Measurements from ENCODE around the gene MAL.
"Not testable (repeated sequence)": the region's sequence is repeated elsewhere in the genome, so short reads cannot be mapped to it uniquely, and the experiment has no call there.

MAL gene

GRCh38 chr2:95034818-95035217 lies 9.3 kb downstream of the MAL start:
- no peak for DNase-seq

DNA sequence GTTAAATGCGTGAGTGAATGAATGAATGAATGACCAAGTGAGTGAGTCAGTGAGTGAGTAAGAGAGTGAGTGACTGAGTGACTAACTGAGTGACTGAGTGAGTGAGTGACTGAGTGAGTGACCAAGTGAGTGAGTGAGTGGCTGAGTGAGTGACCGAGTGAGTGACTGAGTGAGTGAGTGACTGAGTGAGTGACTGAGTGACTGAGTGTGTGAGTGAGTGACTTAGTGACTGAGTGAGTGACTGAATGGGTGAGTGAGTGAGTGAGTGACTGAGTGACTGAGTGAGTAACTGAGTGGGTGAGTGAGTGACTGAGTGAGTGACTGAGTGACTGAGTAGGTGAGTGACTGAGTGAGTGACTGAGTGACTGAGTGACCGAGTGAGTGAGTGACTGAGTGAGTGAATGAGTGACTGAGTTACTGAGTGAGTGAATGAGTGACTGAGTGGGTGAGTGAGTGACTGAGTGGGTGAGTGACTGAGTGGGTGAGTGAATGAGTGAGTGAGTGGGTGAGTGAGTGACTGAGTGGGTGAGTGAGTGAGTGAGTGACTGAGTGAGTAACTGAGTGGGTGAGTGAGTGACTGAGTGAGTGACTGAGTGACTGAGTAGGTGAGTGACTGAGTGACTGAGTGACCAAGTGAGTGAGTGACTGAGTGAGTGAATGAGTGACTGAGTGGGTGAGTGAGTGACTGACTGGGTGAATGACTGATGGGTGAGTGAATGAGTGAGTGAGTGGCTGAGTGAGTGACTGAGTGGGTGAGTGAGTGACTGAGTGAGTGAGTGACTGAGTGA lies 11.3 kb downstream of the MAL start:
- DNase-seq, result no peak

- DNase-seq, result no peak
These were observed 11.9 kb downstream of the MAL start for GRCh38 chr2:95037384-95037839.

DNA sequence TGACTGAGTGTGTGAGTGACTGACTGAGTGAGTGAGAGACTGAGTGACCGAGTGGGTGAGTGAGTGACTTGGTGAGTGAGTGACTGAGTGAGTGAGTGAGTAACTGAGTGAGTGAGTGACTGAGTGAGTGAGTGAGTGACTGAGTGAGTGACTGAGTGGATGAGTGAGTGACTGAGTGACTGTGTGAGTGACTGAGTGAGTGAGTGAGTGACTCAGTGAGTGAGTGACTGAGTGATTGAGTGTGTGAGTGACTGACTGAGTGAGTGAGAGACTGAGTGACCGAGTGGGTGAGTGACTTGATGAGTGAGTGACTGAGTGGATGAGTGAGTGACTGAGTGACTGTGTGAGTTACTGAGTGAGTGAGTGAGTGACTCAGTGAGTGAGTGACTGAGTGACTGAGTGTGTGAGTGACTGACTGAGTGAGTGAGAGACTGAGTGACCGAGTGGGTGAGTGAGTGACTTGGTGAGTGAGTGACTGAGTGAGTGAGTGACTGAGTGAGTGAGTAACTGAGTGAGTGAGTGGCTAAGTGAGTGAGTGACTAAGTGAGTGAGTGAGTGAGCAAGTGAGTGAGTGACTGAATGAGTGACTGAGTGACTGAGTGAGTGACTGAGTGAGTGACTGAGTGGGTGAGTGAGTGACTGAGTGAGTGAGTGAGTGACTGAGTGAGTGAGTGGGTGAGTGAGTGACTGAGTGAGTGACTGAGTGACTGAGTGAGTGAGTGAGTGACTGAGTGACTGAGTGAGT lies 12.5 kb downstream of the MAL start:
- DNase-seq, result not testable (repeated sequence)

GRCh38 chr2:95038635-95039298 lies 13.3 kb downstream of the MAL start:
- DNase-seq, result no peak

DNA sequence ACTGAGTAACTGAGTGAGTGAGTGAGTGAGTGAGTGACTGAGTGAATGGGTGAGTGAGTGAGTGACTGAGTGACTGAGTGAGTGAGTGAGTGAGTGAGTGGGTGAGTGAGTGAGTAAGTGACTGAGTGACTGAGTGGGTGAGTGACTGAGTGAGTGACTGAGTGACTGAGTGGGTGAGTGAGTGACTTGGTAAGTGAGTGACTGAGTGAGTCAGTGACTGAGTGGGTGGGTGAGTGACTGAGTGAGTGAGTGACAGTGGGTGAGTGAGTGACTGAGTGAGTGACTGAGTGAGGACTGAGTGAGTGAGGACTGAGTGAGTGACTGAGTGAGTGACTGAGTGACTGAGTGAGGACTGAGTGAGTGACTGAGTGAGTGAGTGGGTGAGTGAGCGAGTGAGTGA lies 13.9 kb downstream of the MAL start:
- no peak for DNase-seq

DNA sequence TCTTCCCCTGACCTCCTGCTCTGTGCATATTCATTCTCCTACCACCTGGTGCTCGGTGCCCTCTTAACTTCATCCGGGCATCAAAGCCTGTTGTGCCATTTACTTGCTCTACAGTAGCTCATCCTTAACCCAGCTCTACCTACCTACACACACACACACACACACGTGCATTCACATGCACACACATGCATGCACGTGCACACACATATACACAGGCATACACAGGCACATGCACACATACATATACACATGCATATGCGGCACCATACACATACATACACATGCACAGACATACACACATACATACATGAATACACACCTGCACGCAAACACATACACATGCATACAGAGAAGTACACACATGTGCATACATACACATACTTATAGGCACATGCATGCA lies 14.5 kb downstream of the MAL start:
- DNase-seq, result no peak

DNA sequence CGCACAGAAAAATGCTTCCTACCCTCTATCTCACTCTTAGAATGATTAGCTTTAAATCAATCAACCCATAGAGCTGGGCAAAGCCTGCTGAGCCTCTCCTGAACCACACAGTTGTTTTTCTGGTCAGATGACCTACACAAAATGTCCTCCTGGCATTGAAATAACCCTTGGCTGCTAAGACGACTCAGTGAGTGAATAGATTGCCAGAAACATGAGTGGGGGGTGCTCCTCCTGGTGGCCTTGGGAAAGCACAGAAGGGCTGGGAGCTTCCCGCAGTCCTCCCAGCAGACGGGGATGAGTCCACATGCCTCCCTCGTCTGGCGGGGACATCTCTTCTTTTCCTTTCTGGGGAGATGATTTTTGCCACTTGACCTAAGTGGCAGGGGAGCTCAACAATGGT lies 14.9 kb downstream of the MAL start:
- DNase-seq, result no peak

GRCh38 chr2:95041060-95041823 lies 15.7 kb downstream of the MAL start:
- no peak for DNase-seq

- DNase-seq, result no peak
These were observed 16.4 kb downstream of the MAL start for GRCh38 chr2:95041824-95042442.

GRCh38 chr2:95042472-95043271 lies 17.2 kb downstream of the MAL start:
- no peak for DNase-seq

DNA sequence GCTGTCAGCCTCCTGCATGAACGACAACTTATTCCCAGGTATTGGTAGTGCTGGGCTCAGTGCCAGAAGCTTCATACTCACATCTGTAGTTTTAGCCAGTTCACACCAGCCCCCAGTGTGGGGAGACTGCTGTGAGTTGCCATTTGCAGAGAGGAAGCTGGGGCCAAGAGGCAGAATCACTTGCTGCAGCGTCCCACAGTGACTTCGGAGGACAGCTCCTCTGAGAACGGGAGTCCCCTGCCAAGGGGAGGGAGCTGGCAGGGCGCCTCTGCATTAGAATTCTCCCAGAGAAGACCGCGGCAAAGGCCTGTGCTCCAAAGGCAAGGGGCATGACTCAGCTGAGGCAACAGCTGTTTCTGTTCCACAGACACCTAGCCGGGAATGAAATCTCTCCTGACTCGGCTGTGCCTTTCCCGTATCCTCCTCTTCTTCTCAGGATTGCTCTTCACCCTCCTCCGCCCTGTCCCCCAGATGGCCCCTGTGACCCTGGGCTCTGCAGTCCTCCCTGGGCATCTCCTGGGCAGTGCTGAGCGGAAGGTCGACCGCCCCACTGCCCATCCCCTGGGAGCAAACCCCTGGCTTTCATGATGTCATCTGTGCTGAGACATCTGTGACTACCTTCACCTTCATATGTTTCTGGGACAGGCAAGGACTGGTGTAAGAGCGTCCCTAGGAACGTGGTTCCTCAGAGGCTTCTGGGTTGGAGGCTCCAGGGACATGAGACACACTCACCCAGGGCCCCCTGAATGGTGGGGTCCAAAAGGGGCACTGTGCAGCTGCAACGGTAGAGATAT lies 18.0 kb downstream of the MAL start:
- DNase-seq, result no peak

DNA sequence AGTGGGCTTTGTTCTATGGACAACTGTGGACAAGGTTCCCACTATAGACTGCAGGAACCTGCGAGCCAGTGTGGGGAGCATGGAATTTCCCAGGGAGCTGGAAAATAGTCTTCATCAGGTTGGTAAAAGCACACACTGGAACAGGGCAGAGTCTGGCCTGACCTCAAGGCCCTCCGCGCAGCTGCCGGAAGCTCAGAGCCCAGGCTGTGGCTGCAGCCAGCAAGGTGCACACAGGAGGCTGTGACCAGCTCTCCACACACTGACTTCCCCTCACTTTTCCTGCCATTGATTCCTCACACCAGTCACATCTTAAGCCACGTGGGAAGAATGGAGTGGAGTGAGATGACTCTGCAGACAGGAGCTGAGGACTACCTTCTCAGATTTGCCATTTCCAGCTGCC lies 19.1 kb downstream of the MAL start:
- DNase-seq, result no peak

DNA sequence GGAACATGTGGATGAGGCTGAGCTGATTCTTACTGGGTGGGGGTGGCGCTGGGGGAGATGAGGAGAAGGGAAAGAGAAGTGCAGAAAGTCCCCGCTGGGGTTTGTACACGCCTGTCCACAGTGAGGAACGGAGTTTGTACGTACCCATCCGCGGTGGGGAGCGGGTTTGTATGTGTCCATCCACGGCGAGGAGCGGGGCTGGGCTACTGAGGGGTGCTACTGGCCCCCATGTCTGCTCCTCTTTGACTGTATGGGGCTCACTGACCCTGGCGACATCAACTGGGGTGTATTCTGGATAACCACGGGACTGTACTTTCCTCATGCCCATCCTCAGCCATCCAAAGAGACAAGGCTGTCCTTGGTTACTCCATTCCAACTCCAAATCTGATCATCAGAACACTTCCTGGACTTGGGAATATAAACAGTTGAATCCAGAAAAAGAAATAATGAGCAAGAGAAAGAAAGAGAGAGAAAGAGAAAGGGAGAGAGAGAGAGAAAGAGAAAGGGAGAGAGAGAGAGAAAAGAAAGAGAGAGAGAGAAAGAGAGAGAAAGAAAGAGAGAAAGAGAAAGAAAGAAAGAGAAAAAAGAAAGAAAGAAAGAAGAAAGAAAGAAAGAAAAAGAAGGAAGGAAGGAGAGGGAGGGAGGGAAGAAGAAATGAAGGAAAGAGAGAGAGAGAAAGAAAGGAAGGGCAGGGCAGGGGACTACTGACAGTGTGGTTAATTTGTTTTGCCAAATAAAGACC lies 21.0 kb downstream of the MAL start:
- no peak for DNase-seq

DNA sequence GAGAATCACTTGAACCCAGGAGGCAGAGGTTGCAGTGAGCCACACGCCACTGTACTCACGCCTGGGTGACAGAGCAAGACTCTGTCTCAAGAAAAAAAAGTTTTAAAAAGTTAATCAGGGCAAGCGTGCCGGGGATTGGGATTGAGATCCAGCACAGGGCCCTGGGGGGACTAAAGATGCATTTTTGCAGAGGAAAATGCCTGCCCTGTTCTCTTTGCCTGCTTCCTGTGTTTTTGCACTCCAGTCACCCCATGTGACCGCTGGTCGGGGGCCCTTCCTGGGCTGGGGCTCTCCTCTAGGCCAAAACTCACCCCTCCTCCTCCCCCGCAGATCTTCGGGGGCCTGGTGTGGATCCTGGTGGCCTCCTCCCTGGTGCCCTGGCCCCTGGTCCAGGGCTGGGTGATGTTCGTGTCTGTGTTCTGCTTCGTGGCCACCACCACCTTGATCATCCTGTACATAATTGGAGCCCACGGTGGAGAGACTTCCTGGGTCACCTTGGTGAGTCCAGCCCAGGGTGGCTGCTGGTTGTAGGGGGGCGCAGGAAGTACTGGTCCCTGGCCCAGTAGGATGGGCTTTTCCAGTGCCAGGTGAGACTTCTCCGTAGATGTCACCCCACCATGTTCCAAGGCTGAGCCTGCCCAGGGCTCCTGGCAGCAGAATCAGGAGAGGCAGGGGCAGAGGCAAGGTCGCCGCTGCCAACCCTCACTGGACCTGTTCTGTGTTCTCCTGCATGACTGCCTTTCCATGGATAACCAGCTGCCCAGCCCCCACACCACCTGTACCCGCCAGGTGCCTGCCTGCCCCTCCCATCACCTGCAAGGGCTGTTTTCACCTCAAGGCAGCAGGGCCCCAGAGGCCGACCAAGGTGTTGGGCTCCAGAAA lies 22.4 kb downstream of the MAL start:
- DNase-seq, result no peak

GRCh38 chr2:95048825-95049682 lies 23.5 kb downstream of the MAL start:
- DNase-seq, result no peak

DNA sequence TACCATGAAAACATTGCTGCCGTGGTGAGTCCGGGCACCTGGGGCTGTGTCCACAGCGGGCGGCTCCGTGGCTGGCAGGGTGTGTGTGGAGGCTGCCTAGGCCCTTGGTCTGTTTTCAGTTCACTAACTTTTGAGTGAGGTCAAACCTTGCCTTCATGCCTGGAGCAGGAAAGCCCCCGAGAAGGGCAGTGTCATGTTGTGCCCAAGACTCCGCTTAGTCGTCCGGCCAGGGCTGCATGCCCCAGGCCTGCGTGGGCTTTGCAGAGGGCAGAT lies 24.1 kb downstream of the MAL start:
- no peak for DNase-seq

GRCh38 chr2:95049961-95050360 lies 24.5 kb downstream of the MAL start:
- DNase-seq, result no peak

Measured in activated CD4-positive, CD25-positive, alpha-beta regulatory T cell (primary cell).